SK-N-SH treated with all-trans-retinoic acid at 6 μM for 48 hours (cell line): ENCODE measurements around the gene TSTD1.
A peak's percentile ranks its signal among the peaks of the same experiment; 100 is the strongest.

Experiments
- ATAC-seq: fragments of 200-7000 bp; cut with Tn5 transposase; 3 replicates; pipeline ENCODE4 v1.9.1; 2020; ENCODE audit warnings: mild to moderate bottlenecking, moderate library complexity
- ARNTL ChIP-seq: fragments of 450-650 bp; formaldehyde crosslinking; IDR thresholded peaks from 2 replicates; pipeline ENCODE4 v1.5.0; 2020; ENCODE audit warnings: low read depth, mild to moderate bottlenecking, moderate library complexity, borderline replicate concordance
- BACH2 ChIP-seq: fragments of 250-450 bp; sonication (Bioruptor Pico); IDR thresholded peaks from 2 replicates; pipeline ENCODE4 v1.9.0; 2021; ENCODE audit warnings: mild to moderate bottlenecking, borderline replicate concordance
- CSDC2 ChIP-seq: fragments of 250-450 bp; sonication (Bioruptor Pico); IDR thresholded peaks from 2 replicates; pipeline ENCODE4 v1.5.0; 2020; ENCODE audit warnings: mild to moderate bottlenecking, moderate library complexity
- CSRNP3 ChIP-seq: fragments of 250-450 bp; sonication (Bioruptor Pico); IDR thresholded peaks from 2 replicates; pipeline ENCODE4 v1.5.1; 2021; ENCODE audit warnings: mild to moderate bottlenecking, moderate library complexity
- ESRRG ChIP-seq: fragments of 250-450 bp; sonication (Bioruptor Pico); IDR thresholded peaks from 2 replicates; pipeline ENCODE4 v1.6.1; 2021; ENCODE audit warnings: mild to moderate bottlenecking
- GLIS3 ChIP-seq: fragments of 250-450 bp; sonication (Bioruptor Pico); IDR thresholded peaks from 2 replicates; pipeline ENCODE4 v1.5.0; 2020; ENCODE audit warnings: mild to moderate bottlenecking, moderate library complexity
- ISL1 ChIP-seq: fragments of 250-450 bp; sonication (Bioruptor Pico); IDR thresholded peaks from 2 replicates; pipeline ENCODE4 v2.1.2; 2022; ENCODE audit warnings: mild to moderate bottlenecking, moderate library complexity
- OSR1 ChIP-seq: fragments of 250-450 bp; sonication (Bioruptor Pico); IDR thresholded peaks from 2 replicates; pipeline ENCODE4 v1.8.0; 2022; ENCODE audit warnings: moderate library complexity, mild to moderate bottlenecking, inconsistent platforms
- PPARA ChIP-seq: fragments of 250-450 bp; sonication (Bioruptor Pico); IDR thresholded peaks from 2 replicates; pipeline ENCODE4 v1.5.0; 2020; ENCODE audit warnings: mild to moderate bottlenecking, borderline replicate concordance
- RARB ChIP-seq: fragments of 250-450 bp; sonication (Bioruptor Pico); IDR thresholded peaks from 2 replicates; pipeline ENCODE4 v1.8.0; 2021; ENCODE audit warnings: mild to moderate bottlenecking, moderate library complexity
- TCF4 ChIP-seq: fragments of 250-450 bp; sonication (Bioruptor Pico); IDR thresholded peaks from 2 replicates; pipeline ENCODE4 v1.8.0; 2021; ENCODE audit warnings: mild to moderate bottlenecking, moderate library complexity, borderline replicate concordance
- TOX ChIP-seq: fragments of 250-450 bp; sonication (Bioruptor Pico); IDR thresholded peaks from 2 replicates; pipeline ENCODE4 v1.8.0; 2021; ENCODE audit warnings: mild to moderate bottlenecking, moderate library complexity, borderline replicate concordance
- TSHZ2 ChIP-seq: fragments of 250-450 bp; sonication (Bioruptor Pico); IDR thresholded peaks from 2 replicates; pipeline ENCODE4 v1.5.0; 2020; ENCODE audit warnings: mild to moderate bottlenecking, moderate library complexity
- ZFP3 ChIP-seq: fragments of 250-450 bp; sonication (Bioruptor Pico); IDR thresholded peaks from 2 replicates; pipeline ENCODE4 v1.5.0; 2020; ENCODE audit warnings: mild to moderate bottlenecking, moderate library complexity
- ZFP30 ChIP-seq: fragments of 450-650 bp; formaldehyde crosslinking; IDR thresholded peaks from 2 replicates; pipeline ENCODE4 v1.5.0; 2022; ENCODE audit warnings: mild to moderate bottlenecking, moderate library complexity
- ZNF8 ChIP-seq: fragments of 450-650 bp; formaldehyde crosslinking; IDR thresholded peaks from 2 replicates; pipeline ENCODE4 v1.5.0; 2020; ENCODE audit warnings: mild to moderate bottlenecking, moderate library complexity
- TF ChIP-seq, protein P1 (sequence below): fragments of 250-450 bp; sonication (Bioruptor Pico); IDR thresholded peaks from 2 replicates; pipeline ENCODE4 v1.5.1; 2020; ENCODE audit warnings: low read depth, mild to moderate bottlenecking, moderate library complexity
- TF ChIP-seq, protein P2 (sequence below): fragments of 250-450 bp; sonication (Bioruptor Pico); IDR thresholded peaks from 2 replicates; pipeline ENCODE4 v1.8.0; 2021; ENCODE audit warnings: low read depth, mild to moderate bottlenecking, moderate library complexity, borderline replicate concordance
- TF ChIP-seq, protein P3 (sequence below): fragments of 250-450 bp; sonication (Bioruptor Pico); IDR thresholded peaks from 2 replicates; pipeline ENCODE4 v1.8.0; 2020; ENCODE audit warnings: mild to moderate bottlenecking, moderate library complexity, borderline replicate concordance

The TSTD1 gene

GRCh38 chr1:161061419-161061818 is 22.7 kb upstream of the TSTD1 start:
- no peak for ATAC-seq
- TF ChIP-seq CSRNP3 (no peak), RARB (no peak), ARNTL (CRISPR knock-in tag) (no peak), TSHZ2 (CRISPR knock-in tag) (no peak), BACH2 (CRISPR knock-in tag) (no peak), TCF4 (no peak), ZFP30 (CRISPR knock-in tag) (no peak), GLIS3 (CRISPR knock-in tag) (no peak), ISL1 (CRISPR knock-in tag) (no peak), ESRRG (CRISPR knock-in tag) (no peak), PPARA (CRISPR knock-in tag) (no peak), CSDC2 (no peak), OSR1 (CRISPR knock-in tag) (no peak), ZNF8 (CRISPR knock-in tag) (no peak)
- TF ChIP-seq, protein P1, sequence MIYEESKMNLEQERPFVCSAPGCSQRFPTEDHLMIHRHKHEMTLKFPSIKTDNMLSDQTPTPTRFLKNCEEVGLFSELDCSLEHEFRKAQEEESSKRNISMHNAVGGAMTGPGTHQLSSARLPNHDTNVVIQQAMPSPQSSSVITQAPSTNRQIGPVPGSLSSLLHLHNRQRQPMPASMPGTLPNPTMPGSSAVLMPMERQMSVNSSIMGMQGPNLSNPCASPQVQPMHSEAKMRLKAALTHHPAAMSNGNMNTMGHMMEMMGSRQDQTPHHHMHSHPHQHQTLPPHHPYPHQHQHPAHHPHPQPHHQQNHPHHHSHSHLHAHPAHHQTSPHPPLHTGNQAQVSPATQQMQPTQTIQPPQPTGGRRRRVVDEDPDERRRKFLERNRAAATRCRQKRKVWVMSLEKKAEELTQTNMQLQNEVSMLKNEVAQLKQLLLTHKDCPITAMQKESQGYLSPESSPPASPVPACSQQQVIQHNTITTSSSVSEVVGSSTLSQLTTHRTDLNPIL (CRISPR knock-in tag) = no peak
- TF ChIP-seq, protein P2, sequence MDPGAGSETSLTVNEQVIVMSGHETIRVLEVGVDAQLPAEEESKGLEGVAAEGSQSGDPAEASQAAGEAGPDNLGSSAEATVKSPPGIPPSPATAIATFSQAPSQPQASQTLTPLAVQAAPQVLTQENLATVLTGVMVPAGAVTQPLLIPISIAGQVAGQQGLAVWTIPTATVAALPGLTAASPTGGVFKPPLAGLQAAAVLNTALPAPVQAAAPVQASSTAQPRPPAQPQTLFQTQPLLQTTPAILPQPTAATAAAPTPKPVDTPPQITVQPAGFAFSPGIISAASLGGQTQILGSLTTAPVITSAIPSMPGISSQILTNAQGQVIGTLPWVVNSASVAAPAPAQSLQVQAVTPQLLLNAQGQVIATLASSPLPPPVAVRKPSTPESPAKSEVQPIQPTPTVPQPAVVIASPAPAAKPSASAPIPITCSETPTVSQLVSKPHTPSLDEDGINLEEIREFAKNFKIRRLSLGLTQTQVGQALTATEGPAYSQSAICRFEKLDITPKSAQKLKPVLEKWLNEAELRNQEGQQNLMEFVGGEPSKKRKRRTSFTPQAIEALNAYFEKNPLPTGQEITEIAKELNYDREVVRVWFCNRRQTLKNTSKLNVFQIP (CRISPR knock-in tag) = no peak
- TF ChIP-seq, protein P3, sequence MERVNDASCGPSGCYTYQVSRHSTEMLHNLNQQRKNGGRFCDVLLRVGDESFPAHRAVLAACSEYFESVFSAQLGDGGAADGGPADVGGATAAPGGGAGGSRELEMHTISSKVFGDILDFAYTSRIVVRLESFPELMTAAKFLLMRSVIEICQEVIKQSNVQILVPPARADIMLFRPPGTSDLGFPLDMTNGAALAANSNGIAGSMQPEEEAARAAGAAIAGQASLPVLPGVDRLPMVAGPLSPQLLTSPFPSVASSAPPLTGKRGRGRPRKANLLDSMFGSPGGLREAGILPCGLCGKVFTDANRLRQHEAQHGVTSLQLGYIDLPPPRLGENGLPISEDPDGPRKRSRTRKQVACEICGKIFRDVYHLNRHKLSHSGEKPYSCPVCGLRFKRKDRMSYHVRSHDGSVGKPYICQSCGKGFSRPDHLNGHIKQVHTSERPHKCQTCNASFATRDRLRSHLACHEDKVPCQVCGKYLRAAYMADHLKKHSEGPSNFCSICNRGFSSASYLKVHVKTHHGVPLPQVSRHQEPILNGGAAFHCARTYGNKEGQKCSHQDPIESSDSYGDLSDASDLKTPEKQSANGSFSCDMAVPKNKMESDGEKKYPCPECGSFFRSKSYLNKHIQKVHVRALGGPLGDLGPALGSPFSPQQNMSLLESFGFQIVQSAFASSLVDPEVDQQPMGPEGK = no peak

DNA sequence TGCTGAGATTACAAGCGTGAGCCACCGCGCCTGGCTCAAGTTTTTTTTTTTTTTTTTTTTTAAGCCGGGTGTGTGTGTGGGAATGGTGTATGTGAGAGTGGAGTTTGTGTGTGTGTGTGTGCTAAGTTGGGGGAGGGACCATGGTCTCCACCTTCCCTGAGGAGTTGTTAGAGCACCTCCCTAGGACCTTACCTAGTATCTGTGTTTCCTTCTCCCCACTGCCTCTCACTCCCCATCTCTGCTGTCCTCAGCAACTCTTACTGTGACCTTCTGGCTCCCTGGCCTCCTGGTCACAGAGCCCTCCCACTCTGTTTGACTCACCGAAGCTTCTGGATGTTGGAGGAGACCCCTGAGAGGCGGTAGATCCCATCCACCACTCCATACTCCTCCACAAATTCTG is 20.5 kb upstream of the TSTD1 start:
- ATAC-seq = peak; percentile 14; the same call in 2 of the 3 replicates
- TF ChIP-seq ZFP30 (CRISPR knock-in tag) = no peak
- no peak for TF ChIP-seq ZFP3
- no peak for TF ChIP-seq TOX (CRISPR knock-in tag)
- TF ChIP-seq TSHZ2 (CRISPR knock-in tag) = no peak
- TF ChIP-seq TCF4 = no peak
- no peak for TF ChIP-seq CSRNP3
- TF ChIP-seq RARB = no peak
- no peak for TF ChIP-seq PPARA (CRISPR knock-in tag)
- TF ChIP-seq, all 23 proteins: peak for 0
